Gastrocnemius medialis (tissue), 4 donors: ENCODE measurements around the gene MAGI1. TPM values are rescaled to one million over a fixed set of nuclear protein-coding genes. Genes with fewer than 3 reads are reported as not detected.

ENCODE experiments used
- ATAC-seq, 2 donors: fragments of 150-250 bp; one replicate each; pipeline ENCODE4 v1.9.1; 2016
- DNase-seq, 2 donors: peaks; one replicate each; pipeline ENCODE4 v3.0.0-alpha.2; 2019
- H3K27ac ChIP-seq, 4 donors: fragments of 200-600 bp; sonication (generic); 1 replicate in 1 of 4; 2 replicates in 3 of 4; pipeline ENCODE4 v1.5.1; 2016 to 2018; ENCODE audit warnings: mild to moderate bottlenecking in 2 of 4, moderate library complexity in 1 of 4
- H3K27me3 ChIP-seq, 3 donors: fragments of 200-600 bp; sonication (generic) in 2 of 3; 1 replicate in 1 of 3; 2 replicates in 2 of 3; pipeline versions ENCODE4 v1.5.1 to v1.6.0; 2016 to 2019; ENCODE audit warnings: mild to moderate bottlenecking in 1 of 3, moderate library complexity in 1 of 3
- H3K36me3 ChIP-seq, 2 donors: fragments of 200-600 bp; sonication (generic) in 1 of 2; one replicate each; pipeline ENCODE4 v1.5.1; 2017 to 2018
- H3K4me1 ChIP-seq, 2 donors: fragments of 200-600 bp; sonication (generic) in 1 of 2; one replicate each; pipeline ENCODE4 v1.5.1; 2016 to 2017; ENCODE audit warnings: mild to moderate bottlenecking in 2 of 2
- H3K4me3 ChIP-seq, 4 donors: fragments of 200-600 bp; sonication (generic) in 3 of 4; 1 replicate in 1 of 4; 2 replicates in 3 of 4; pipeline ENCODE4 v1.5.1; 2016 to 2019; ENCODE audit warnings: mild to moderate bottlenecking in 2 of 4
- H3K9me3 ChIP-seq, 3 donors: fragments of 200-600 bp; sonication (generic) in 2 of 3; 1 replicate in 1 of 3; 2 replicates in 2 of 3; pipeline ENCODE4 v1.5.1; 2016 to 2019
- POLR2A ChIP-seq, 2 donors: fragments of 450-650 bp; IDR thresholded peaks; one replicate each; pipeline ENCODE4 v1.6.1; 2017; ENCODE audit warnings: antibody characterized with exemption in 2 of 2, mild to moderate bottlenecking in 2 of 2, moderate library complexity in 2 of 2
- in situ Hi-C, 4 donors: fragments of 200-750 bp; cut with MboI; loops; one replicate each; pipeline versions ENCODE4 v1.15.0 to v1.8.0; 2017; ENCODE audit warnings: low sequenced_read_pairs in 4 of 4
- intact Hi-C: fragments of 100-400 bp; cut with DNase I; formaldehyde crosslinking; loops from one replicate; pipeline ENCODE4 v1.15.1; 2023; ENCODE audit warnings: low total_unique reads
- total RNA-seq, 4 donors: library from RNA; depleted of rRNA; stranded (reverse); fragments of >200 nt; gene quantifications; one replicate each; pipeline versions ENCODE4 v1.1.0 to v1.2.3, GENCODE V29; 2016
- TF ChIP-seq, protein P1 (sequence below), 5 experiments: fragments of 450-650 bp in 3 of 5; fragments of 200-600 bp in 2 of 5; sonication (generic) in 2 of 5; IDR thresholded peaks in 4 of 5; conservative IDR thresholded peaks in 1 of 5; 1 replicate in 4 of 5; 2 replicates in 1 of 5; pipeline ENCODE4 v1.5.1; 2016 to 2019; ENCODE audit warnings: antibody characterized with exemption in 5 of 5, mild to moderate bottlenecking in 3 of 5, moderate library complexity in 3 of 5

MAGI1 gene
- total RNA-seq, 4 donors from 2014 or later, result 2.6 to 7.5 (median 3.9) TPM

DNA sequence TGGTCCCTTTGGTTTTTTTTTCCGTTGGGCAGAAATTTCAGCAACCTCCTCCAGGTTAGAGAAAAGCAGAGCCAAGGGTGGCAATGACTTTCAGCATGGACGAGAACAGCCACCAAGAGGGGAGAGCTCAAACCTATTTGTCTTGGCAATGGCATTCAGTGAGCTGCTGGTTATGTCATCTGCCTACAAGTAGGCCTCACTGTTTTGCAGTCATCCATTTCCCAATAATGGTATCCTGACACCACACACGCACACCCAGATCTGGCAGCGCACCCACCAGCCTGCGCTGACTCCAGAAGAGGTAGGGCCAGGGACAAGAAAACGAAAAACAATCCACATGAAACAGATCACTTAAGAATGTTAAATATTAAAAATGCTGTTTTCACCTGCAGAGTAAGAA lies 92.3 kb downstream of the MAGI1 start:
- no peaks in the 10 kb centered on the region for H3K27me3 ChIP-seq
- no peak overlapping the region for H3K4me3 ChIP-seq
- peaks cover 33 to 36% of the 10 kb centered on the region in 2 donors for H3K4me1 ChIP-seq
- no peaks in the 10 kb centered on the region for H3K9me3 ChIP-seq
- intact Hi-C loops (no loop called here), in situ Hi-C loops (no loop called here)
- TF ChIP-seq, protein P1, sequence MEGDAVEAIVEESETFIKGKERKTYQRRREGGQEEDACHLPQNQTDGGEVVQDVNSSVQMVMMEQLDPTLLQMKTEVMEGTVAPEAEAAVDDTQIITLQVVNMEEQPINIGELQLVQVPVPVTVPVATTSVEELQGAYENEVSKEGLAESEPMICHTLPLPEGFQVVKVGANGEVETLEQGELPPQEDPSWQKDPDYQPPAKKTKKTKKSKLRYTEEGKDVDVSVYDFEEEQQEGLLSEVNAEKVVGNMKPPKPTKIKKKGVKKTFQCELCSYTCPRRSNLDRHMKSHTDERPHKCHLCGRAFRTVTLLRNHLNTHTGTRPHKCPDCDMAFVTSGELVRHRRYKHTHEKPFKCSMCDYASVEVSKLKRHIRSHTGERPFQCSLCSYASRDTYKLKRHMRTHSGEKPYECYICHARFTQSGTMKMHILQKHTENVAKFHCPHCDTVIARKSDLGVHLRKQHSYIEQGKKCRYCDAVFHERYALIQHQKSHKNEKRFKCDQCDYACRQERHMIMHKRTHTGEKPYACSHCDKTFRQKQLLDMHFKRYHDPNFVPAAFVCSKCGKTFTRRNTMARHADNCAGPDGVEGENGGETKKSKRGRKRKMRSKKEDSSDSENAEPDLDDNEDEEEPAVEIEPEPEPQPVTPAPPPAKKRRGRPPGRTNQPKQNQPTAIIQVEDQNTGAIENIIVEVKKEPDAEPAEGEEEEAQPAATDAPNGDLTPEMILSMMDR (IDR thresholded peaks at IDR 0.05 in 4 of 5, conservative IDR thresholded peaks at IDR 0.05 in 1 of 5), result no peak
- no peak for TF ChIP-seq POLR2A (IDR thresholded peaks at IDR 0.05)
- DNase-seq (peak in 1 of 2 donors; percentile 62), ATAC-seq (peak; percentile 67 to 91)
- no peaks in the 10 kb centered on the region for H3K36me3 ChIP-seq
- H3K27ac ChIP-seq, result peak overlapping the region; percentile 54 to 67 (median 60)

DNA sequence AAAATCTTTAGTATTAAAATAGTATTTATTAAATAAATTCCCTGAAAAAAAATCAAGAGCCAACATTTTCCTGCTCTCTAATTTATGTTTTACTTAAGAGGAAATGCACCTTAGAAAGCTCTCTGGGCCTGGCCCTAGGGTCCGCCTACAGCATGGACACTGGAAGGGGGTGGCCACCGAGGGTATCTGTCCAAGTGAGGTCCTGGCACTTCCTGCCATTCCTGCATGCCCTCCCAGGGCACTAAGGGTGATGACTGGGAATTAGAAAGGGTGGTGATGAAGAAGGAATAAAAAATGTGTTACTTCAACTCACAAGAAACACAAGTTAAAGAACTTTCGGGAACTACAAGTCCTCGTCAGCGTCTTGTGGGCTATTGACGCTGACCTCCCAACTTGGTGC lies 92.8 kb downstream of the MAGI1 start:
- H3K9me3 ChIP-seq, result no peaks in the 10 kb centered on the region
- TF ChIP-seq, protein P1 (IDR thresholded peaks at IDR 0.05 in 4 of 5, conservative IDR thresholded peaks at IDR 0.05 in 1 of 5), result no peak
- TF ChIP-seq POLR2A (IDR thresholded peaks at IDR 0.05), result no peak
- H3K4me1 ChIP-seq, result peaks cover 33 to 36% of the 10 kb centered on the region in 2 donors
- DNase-seq (no peak), ATAC-seq (peak in 1 of 2 donors; percentile 8)
- H3K27ac ChIP-seq, result peak overlapping the region; percentile 54 to 67 (median 60)
- intact Hi-C loops (no loop called here), in situ Hi-C loops (no loop called here)
- no peaks in the 10 kb centered on the region for H3K27me3 ChIP-seq
- H3K4me3 ChIP-seq, result no peak overlapping the region
- H3K36me3 ChIP-seq, result no peaks in the 10 kb centered on the region

DNA sequence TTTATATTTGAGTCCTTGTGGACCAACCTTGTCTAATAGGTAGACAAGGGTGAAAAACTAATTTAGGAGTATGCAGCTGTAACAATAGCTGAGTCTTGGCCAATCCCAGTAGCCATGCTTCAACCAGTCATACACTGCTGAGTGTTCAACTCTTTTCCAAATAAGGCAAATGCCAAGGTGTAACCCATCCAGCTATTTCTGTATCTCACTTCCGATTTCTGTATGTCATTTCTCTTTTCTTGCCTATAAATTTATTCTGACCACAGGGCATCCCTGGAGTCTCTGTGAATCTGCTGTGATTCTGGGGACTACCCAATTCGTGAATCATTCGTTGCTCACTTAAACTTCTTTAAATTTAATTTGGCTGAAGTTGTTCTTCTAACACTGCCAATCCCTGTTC lies 93.2 kb downstream of the MAGI1 start:
- no peak for ATAC-seq
- no peak for TF ChIP-seq POLR2A (IDR thresholded peaks at IDR 0.05)
- TF ChIP-seq, protein P1 (IDR thresholded peaks at IDR 0.05 in 4 of 5, conservative IDR thresholded peaks at IDR 0.05 in 1 of 5), result no peak
- H3K27ac ChIP-seq, result peak overlapping the region; percentile 54 to 67 (median 60)

DNA sequence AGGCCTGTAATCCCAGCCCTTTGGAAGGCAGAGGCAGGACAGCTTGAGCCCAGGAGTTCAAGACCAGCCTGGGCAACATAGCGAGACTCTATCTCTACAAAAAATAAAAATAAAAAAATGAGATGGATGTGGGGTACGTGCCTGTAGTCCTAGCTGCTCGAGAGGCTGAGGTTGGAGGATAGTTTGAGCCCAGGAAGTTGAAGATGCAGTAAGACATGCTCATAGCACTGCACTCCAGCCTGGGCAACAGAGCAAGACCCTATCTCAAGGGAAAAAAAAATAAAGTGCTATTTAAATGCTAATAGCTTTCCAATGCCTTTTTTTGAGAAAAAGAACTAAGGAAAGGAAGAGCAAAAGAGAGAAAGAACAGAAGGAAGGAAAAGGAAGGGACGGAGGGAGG lies 94.5 kb downstream of the MAGI1 start:
- ATAC-seq, result no peak
- DNase-seq, result no peak
- H3K9me3 ChIP-seq, result no peaks in the 10 kb centered on the region
- no peaks in the 10 kb centered on the region for H3K27me3 ChIP-seq
- peaks cover 35 to 44% of the 10 kb centered on the region in 2 donors for H3K4me1 ChIP-seq
- no peak overlapping the region for H3K4me3 ChIP-seq
- intact Hi-C loops, result no loop called here
- TF ChIP-seq POLR2A (IDR thresholded peaks at IDR 0.05), result no peak
- in situ Hi-C loops, result no loop called here
- H3K27ac ChIP-seq, result peak overlapping the region in 1 of 4 donors; percentile 31
- no peaks in the 10 kb centered on the region for H3K36me3 ChIP-seq

More for the DNA sequence above, 93.2 kb downstream of the MAGI1 start:
- H3K27me3 ChIP-seq, result no peaks in the 10 kb centered on the region
- H3K4me1 ChIP-seq, result peaks cover 33 to 40% of the 10 kb centered on the region in 2 donors
- in situ Hi-C loops (no loop called here), intact Hi-C loops (no loop called here)
- H3K4me3 ChIP-seq, result no peak overlapping the region
- H3K36me3 ChIP-seq, result no peaks in the 10 kb centered on the region
- no peaks in the 10 kb centered on the region for H3K9me3 ChIP-seq
- no peak for DNase-seq

DNA sequence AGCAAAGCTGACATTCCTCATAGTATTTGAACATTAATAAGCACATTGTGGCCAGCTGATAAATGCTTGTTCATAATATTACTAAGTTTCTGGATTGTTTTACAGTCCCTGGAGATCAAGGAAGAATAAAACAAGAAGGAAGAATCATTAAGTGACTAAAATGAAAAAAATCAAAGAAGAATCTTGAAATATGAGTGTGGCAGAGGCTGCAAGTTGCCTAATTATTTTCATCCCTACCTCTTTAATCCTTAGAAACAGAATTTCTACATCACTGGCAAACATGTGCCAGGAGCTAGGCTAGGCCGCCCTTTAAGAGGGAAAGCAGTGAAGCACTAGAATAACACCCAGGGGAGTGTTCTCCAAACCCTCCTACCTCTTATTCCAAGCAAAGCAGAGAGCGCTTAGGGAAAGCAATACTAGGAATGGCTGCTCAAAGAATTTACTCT lies 98.9 kb downstream of the MAGI1 start:
- Histone ChIP-seq H3K27me3 (no peaks in the 10 kb centered on the region), H3K36me3 (no peaks in the 10 kb centered on the region), H3K4me1 (peaks cover 10 to 25% of the 10 kb centered on the region in 2 donors), H3K9me3 (no peaks in the 10 kb centered on the region), H3K4me3 (no peak overlapping the region), H3K27ac (peak overlapping the region in 3 of 4 donors; percentile 17 to 58 (median 33))
- intact Hi-C loops (no loop called here), in situ Hi-C loops (no loop called here)
- no peak for TF ChIP-seq POLR2A (IDR thresholded peaks at IDR 0.05)
- TF ChIP-seq, protein P1 (IDR thresholded peaks at IDR 0.05 in 4 of 5, conservative IDR thresholded peaks at IDR 0.05 in 1 of 5), result no peak
- ATAC-seq, result no peak
- no peak for DNase-seq
